ENCODE measurements around the gene TMBIM4.
A peak's percentile ranks its signal among the peaks of the same experiment; 100 is the strongest.
"Not testable (repeated sequence)": the region's sequence is repeated elsewhere in the genome, so short reads cannot be mapped to it uniquely, and the experiment has no call there.

The TMBIM4 gene

GRCh38 chr12:66182956-66183355 is 13.2 kb upstream of the TMBIM4 start:
- DNase-seq, result no peak

GRCh38 chr12:66176105-66176900 is 6.5 kb upstream of the TMBIM4 start:
- DNase-seq, result no peak

GRCh38 chr12:66174391-66175325 is 4.9 kb upstream of the TMBIM4 start:
- DNase-seq, result not testable (repeated sequence)

- no peak for DNase-seq
These were observed 810 bp upstream of the TMBIM4 start for GRCh38 chr12:66170606-66171005.

- no peak for DNase-seq
These were observed 1.4 kb downstream of the TMBIM4 start for GRCh38 chr12:66168410-66168809.

GRCh38 chr12:66166561-66166960 is 3.2 kb downstream of the TMBIM4 start:
- DNase-seq, result no peak

GRCh38 chr12:66165141-66165540 is 4.7 kb downstream of the TMBIM4 start:
- DNase-seq, result no peak

GRCh38 chr12:66164349-66164821 is 5.4 kb downstream of the TMBIM4 start:
- DNase-seq, result no peak

- DNase-seq, result no peak
These were observed 6.5 kb downstream of the TMBIM4 start for GRCh38 chr12:66163289-66163688.

GRCh38 chr12:66162701-66163100 is 7.1 kb downstream of the TMBIM4 start:
- no peak for DNase-seq

GRCh38 chr12:66160704-66161103 is 9.1 kb downstream of the TMBIM4 start:
- DNase-seq, result no peak

- no peak for DNase-seq
These were observed 10.7 kb downstream of the TMBIM4 start for GRCh38 chr12:66159123-66159522.

- no peak for DNase-seq
These were observed 13.1 kb downstream of the TMBIM4 start for GRCh38 chr12:66156654-66157053.

GRCh38 chr12:66154776-66155175 is 15.0 kb downstream of the TMBIM4 start:
- DNase-seq, result no peak

GRCh38 chr12:66152732-66153131 is 17.1 kb downstream of the TMBIM4 start:
- no peak for DNase-seq

GRCh38 chr12:66149702-66150398 is 19.9 kb downstream of the TMBIM4 start:
- no peak for DNase-seq

- peak; percentile 29 for DNase-seq
These were observed 24.7 kb downstream of the TMBIM4 start for GRCh38 chr12:66144791-66145754.

- no peak for DNase-seq
These were observed 25.9 kb downstream of the TMBIM4 start for GRCh38 chr12:66143868-66144267.

GRCh38 chr12:66142826-66143225 is 27.0 kb downstream of the TMBIM4 start:
- DNase-seq, result no peak

GRCh38 chr12:66141299-66141698 is 28.5 kb downstream of the TMBIM4 start:
- no peak for DNase-seq

- DNase-seq, result no peak
These were observed 29.1 kb downstream of the TMBIM4 start for GRCh38 chr12:66140731-66141130.

GRCh38 chr12:66139328-66139727 is 30.5 kb downstream of the TMBIM4 start:
- DNase-seq, result no peak
